Kidney epithelial cell (primary cell): Measurements from ENCODE around the gene LAD1. TPM values are rescaled to one million over a fixed set of nuclear protein-coding genes. Genes with fewer than 3 reads are reported as not detected.

Experiments used
- DNase-seq: peaks from one replicate; pipeline ENCODE4 v3.0.0-alpha.2; 2010; ENCODE audit warnings: low read depth
- H3K27me3 ChIP-seq: 2 replicates; pipeline ENCODE4 v1.6.0; 2011; ENCODE audit warnings: low read length; ENCODE audit not compliant: control insufficient read depth, insufficient read depth
- H3K36me3 ChIP-seq: 2 replicates; pipeline ENCODE4 v1.5.1; 2011; ENCODE audit warnings: low read length; ENCODE audit not compliant: control insufficient read depth, insufficient read depth
- H3K4me3 ChIP-seq: 2 replicates; pipeline ENCODE4 v1.5.1; 2011; ENCODE audit warnings: low read depth, mild to moderate bottlenecking, control low read depth, low read length
- total RNA-seq: library from RNA; depleted of rRNA; stranded (reverse); fragments of >200 nt; gene quantifications from 2 replicates; pipeline ENCODE4 v1.2.3, GENCODE V29; 2015
- TF ChIP-seq, protein P1 (sequence below): IDR thresholded peaks from 2 replicates; pipeline ENCODE4 v1.5.1; 2011; ENCODE audit warnings: mild to moderate bottlenecking, moderate library complexity, low read length, control low read depth, inconsistent platforms; ENCODE audit not compliant: insufficient read depth, poor library complexity, severe bottlenecking

The LAD1 gene
- total RNA-seq, 1 donor from 2014 or later: 36.1 TPM

DNA sequence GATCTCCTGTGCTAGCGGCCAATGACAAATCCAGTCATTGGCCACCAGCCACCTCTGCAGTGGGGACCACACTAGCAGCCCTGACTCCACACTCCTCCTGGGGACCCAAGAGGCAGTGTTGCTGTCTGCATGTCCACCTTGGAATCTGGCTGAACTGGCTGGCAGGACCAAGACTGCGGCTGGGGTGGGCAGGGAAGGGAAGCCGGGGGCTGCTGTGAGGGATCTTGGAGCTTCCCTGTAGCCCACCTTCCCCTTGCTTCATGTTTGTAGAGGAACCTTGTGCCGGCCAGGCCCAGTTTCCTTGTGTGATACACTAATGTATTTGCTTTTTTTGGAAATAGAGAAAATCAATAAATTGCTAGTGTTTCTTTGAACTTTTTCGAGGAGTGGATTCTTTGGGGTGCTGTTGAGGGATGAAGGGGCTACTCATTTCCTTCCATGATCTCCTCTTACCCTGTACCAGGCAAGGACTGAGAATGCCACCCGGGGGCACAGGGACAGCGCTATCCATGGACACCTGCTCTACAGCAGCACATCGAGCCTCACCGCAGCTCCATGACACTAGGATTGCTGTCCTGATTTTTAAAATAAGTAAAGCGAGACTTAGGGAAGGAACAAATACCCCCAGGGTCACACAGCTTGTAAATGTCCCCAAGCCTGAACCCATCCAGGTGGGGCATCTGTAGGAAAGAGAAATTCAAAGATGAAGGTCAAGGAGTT lies 66.3 kb downstream of the LAD1 start:
- no peak for DNase-seq
- peaks cover 5% of the 10 kb centered on the region for H3K27me3 ChIP-seq
- no peak overlapping the region for H3K4me3 ChIP-seq
- TF ChIP-seq, protein P1, sequence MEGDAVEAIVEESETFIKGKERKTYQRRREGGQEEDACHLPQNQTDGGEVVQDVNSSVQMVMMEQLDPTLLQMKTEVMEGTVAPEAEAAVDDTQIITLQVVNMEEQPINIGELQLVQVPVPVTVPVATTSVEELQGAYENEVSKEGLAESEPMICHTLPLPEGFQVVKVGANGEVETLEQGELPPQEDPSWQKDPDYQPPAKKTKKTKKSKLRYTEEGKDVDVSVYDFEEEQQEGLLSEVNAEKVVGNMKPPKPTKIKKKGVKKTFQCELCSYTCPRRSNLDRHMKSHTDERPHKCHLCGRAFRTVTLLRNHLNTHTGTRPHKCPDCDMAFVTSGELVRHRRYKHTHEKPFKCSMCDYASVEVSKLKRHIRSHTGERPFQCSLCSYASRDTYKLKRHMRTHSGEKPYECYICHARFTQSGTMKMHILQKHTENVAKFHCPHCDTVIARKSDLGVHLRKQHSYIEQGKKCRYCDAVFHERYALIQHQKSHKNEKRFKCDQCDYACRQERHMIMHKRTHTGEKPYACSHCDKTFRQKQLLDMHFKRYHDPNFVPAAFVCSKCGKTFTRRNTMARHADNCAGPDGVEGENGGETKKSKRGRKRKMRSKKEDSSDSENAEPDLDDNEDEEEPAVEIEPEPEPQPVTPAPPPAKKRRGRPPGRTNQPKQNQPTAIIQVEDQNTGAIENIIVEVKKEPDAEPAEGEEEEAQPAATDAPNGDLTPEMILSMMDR: no peak
- no peaks in the 10 kb centered on the region for H3K36me3 ChIP-seq

DNA sequence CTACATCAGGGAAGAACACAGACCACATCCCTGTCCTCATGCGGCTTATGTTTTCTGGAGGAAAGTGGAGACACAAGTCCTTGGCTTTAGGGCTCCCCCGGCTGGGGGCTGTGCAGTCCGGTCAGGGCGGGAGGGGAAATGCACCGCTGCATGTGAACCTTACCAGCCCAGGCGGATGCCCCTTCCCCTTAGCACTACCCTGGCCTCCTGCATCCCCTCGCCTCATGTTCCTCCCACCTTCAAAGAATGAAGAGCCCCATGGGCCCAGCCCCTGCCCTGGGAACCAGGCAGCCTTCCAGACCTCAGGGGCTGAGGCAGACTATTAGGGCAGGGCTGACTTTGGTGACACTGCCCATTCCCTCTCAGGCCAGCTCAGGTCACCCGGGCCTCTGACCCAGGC lies 67.1 kb downstream of the LAD1 start:
- Histone ChIP-seq H3K36me3 (no peaks in the 10 kb centered on the region), H3K27me3 (peaks cover 5% of the 10 kb centered on the region), H3K4me3 (no peak overlapping the region)
- no peak for DNase-seq
- TF ChIP-seq, protein P1: no peak

DNA sequence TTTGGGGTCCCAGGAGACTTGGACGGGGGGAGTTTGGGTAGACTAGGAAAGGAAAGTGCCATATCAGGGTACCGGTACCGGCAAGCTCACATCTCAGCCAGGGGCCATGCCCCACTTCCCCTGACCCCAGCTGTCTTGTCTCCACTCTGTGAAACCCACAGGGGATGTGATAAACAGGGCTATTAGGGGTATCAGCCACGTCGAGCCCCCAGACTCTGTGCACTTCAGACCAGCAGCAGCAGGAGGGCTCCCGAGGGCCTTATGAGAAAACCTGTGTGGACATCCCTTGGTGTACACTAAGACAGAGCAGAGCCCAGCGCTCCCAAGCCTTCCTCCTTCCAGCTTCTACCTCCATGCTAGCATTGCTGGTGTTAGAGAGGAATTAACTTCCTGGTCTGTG lies 68.0 kb downstream of the LAD1 start:
- Histone ChIP-seq H3K4me3 (no peak overlapping the region), H3K27me3 (peaks cover 4% of the 10 kb centered on the region), H3K36me3 (no peaks in the 10 kb centered on the region)
- TF ChIP-seq, protein P1: no peak
- DNase-seq: no peak

Other genes starting within 250 kb of the LAD1 start
- 103 and 120 TPM in 2 replicates for gene TMEM9, start 244.8 kb downstream of the LAD1 start, total RNA-seq
- 0.48 and 0.54 TPM in 2 replicates for gene IGFN1, start 208.5 kb downstream of the LAD1 start, total RNA-seq
- gene PKP1, start 115.8 kb downstream of the LAD1 start, total RNA-seq: 8.7 and 11.6 TPM in 2 replicates
- gene TNNT2, start 21.6 kb downstream of the LAD1 start, total RNA-seq: 0.08 and 0.89 TPM in 2 replicates
- not detected in 2 replicates for gene TNNI1, start 22.4 kb upstream of the LAD1 start, total RNA-seq
- 130 and 132 TPM in 2 replicates for gene PHLDA3, start 69.9 kb upstream of the LAD1 start, total RNA-seq
- gene CSRP1, start 107.8 kb upstream of the LAD1 start, total RNA-seq: 784 and 823 TPM in 2 replicates
- 37.1 and 43.0 TPM in 2 replicates for gene NAV1, start 139.8 kb upstream of the LAD1 start, total RNA-seq